ENCODE data around the gene ALDOB. TPM values are rescaled to one million over a fixed set of nuclear protein-coding genes. Genes with fewer than 3 reads are reported as not detected.
A peak's percentile ranks its signal among the peaks of the same experiment; 100 is the strongest.

The ALDOB gene
- total RNA-seq, 2 donors from 2014 or later, result 0.29 TPM; not detected in 1

- Histone ChIP-seq H3K4me1 (ENCODE audit: control insufficient read depth, insufficient read depth, low read length) (no peaks in the 10 kb centered on the region), H3K27me3 (ENCODE audit: control insufficient read depth, insufficient read depth, low read length, poor library complexity, severe bottlenecking) (no peaks in the 10 kb centered on the region), H3K4me3 (ENCODE audit: low read length) (no peak overlapping the region), H3K27ac (ENCODE audit: low read depth, low read length) (no peak overlapping the region), H3K9ac (ENCODE audit: extremely low read depth, low read length, poor library complexity, severe bottlenecking) (no peak overlapping the region), H3K36me3 (ENCODE audit: control insufficient read depth, insufficient read depth, low read length) (no peaks in the 10 kb centered on the region), H3K9me3 (ENCODE audit: control insufficient read depth, low read length) (no peaks in the 10 kb centered on the region)
- peaks cover 4% of the 10 kb centered on the region for H3K4me1 Mint-ChIP-seq
- no peak overlapping the region for H3K27ac Mint-ChIP-seq
- H3K4me3 Mint-ChIP-seq, result no peak overlapping the region
- WGBS, 2 experiments (ENCODE audit: insufficient coverage in 1 of 2, insufficient read length in 1 of 2), result 87 to 100% methylated on average over 1 to 4 of the region's 4 CpGs
- H3K27me3 Mint-ChIP-seq (ENCODE audit: insufficient read depth), result no peaks in the 10 kb centered on the region
- H3K9me3 Mint-ChIP-seq, result no peaks in the 10 kb centered on the region
- TF ChIP-seq CTCF (conservative IDR thresholded peaks at IDR 0.05), result peak; percentile 49
- H3K36me3 Mint-ChIP-seq (ENCODE audit: low read depth), result peaks cover 11% of the 10 kb centered on the region
- DNase-seq, result no peak
Observed at GRCh38 chr9:101478444-101478843, 42.9 kb upstream of the ALDOB start.

- 84 to 100% methylated on average over 1 of the region's 1 CpG for WGBS, 2 experiments (ENCODE audit: insufficient coverage in 1 of 2, insufficient read length in 1 of 2)
- H3K4me1 ChIP-seq (ENCODE audit: control insufficient read depth, insufficient read depth, low read length), result no peaks in the 10 kb centered on the region
- H3K4me3 ChIP-seq (ENCODE audit: low read length), result no peak overlapping the region
- H3K36me3 ChIP-seq (ENCODE audit: control insufficient read depth, insufficient read depth, low read length), result no peaks in the 10 kb centered on the region
- Mint-ChIP-seq H3K4me1 (peaks cover 7% of the 10 kb centered on the region), H3K9me3 (no peaks in the 10 kb centered on the region), H3K27me3 (ENCODE audit: insufficient read depth) (no peaks in the 10 kb centered on the region), H3K36me3 (ENCODE audit: low read depth) (peaks cover 11% of the 10 kb centered on the region), H3K27ac (no peak overlapping the region), H3K4me3 (no peak overlapping the region)
- no peak for TF ChIP-seq CTCF (conservative IDR thresholded peaks at IDR 0.05)
- no peak overlapping the region for H3K27ac ChIP-seq (ENCODE audit: low read depth, low read length)
- H3K27me3 ChIP-seq (ENCODE audit: control insufficient read depth, insufficient read depth, low read length, poor library complexity, severe bottlenecking), result no peaks in the 10 kb centered on the region
- H3K9me3 ChIP-seq (ENCODE audit: control insufficient read depth, low read length), result no peaks in the 10 kb centered on the region
- no peak overlapping the region for H3K9ac ChIP-seq (ENCODE audit: extremely low read depth, low read length, poor library complexity, severe bottlenecking)
- no peak for DNase-seq
Observed at GRCh38 chr9:101477736-101478135, 42.2 kb upstream of the ALDOB start.

GRCh38 chr9:101477214-101477613 is 41.6 kb upstream of the ALDOB start:
- Mint-ChIP-seq H3K36me3 (ENCODE audit: low read depth) (peaks cover 11% of the 10 kb centered on the region), H3K4me1 (peaks cover 7% of the 10 kb centered on the region), H3K9me3 (no peaks in the 10 kb centered on the region), H3K27me3 (ENCODE audit: insufficient read depth) (no peaks in the 10 kb centered on the region), H3K4me3 (no peak overlapping the region), H3K27ac (no peak overlapping the region)
- Histone ChIP-seq H3K9me3 (ENCODE audit: control insufficient read depth, low read length) (no peaks in the 10 kb centered on the region), H3K27me3 (ENCODE audit: control insufficient read depth, insufficient read depth, low read length, poor library complexity, severe bottlenecking) (no peaks in the 10 kb centered on the region), H3K27ac (ENCODE audit: low read depth, low read length) (no peak overlapping the region), H3K4me3 (ENCODE audit: low read length) (no peak overlapping the region), H3K36me3 (ENCODE audit: control insufficient read depth, insufficient read depth, low read length) (no peaks in the 10 kb centered on the region), H3K4me1 (ENCODE audit: control insufficient read depth, insufficient read depth, low read length) (no peaks in the 10 kb centered on the region), H3K9ac (ENCODE audit: extremely low read depth, low read length, poor library complexity, severe bottlenecking) (no peak overlapping the region)
- 96% methylated on average over 4 of the region's 4 CpGs; no CpG with 5 or more reads in 1 of the 2 experiments for WGBS, 2 experiments (ENCODE audit: insufficient coverage in 1 of 2, insufficient read length in 1 of 2)
- DNase-seq, result no peak
- no peak for TF ChIP-seq CTCF (conservative IDR thresholded peaks at IDR 0.05)

Measured in endodermal cell (in vitro differentiated cells).